Left ventricle myocardium superior (tissue), 1 donor: ENCODE data around the gene LOXL4. TPM values are rescaled to one million over a fixed set of nuclear protein-coding genes. Genes with fewer than 3 reads are reported as not detected.

ENCODE experiments used
- ATAC-seq: fragments of 200-7000 bp; cut with Tn5 transposase; one replicate; pipeline ENCODE4 v1.9.1; 2020; ENCODE audit warnings: mild to moderate bottlenecking, moderate library complexity
- DNase-seq: peaks from one replicate; pipeline ENCODE4 v3.0.0-alpha.2; 2020
- intact Hi-C: fragments of 100-400 bp; cut with micrococcal nuclease; formaldehyde crosslinking; loops from one replicate; pipeline ENCODE4 v1.11.0; 2022
- total RNA-seq: library from RNA; stranded (reverse); fragmentation: NEBNext Ultra II Directional; extraction: Animal tissue kit (Norgen Biotek cat#: 25700); gene quantifications from one replicate; pipeline ENCODE4 v1.2.1, GENCODE V29; 2021
- donor health status: DM: no; HTN: yes; CAD: no; lungs with severe emphysema.

Gene LOXL4
- total RNA-seq, 1 donor from 2014 or later, result 0.47 TPM

DNA sequence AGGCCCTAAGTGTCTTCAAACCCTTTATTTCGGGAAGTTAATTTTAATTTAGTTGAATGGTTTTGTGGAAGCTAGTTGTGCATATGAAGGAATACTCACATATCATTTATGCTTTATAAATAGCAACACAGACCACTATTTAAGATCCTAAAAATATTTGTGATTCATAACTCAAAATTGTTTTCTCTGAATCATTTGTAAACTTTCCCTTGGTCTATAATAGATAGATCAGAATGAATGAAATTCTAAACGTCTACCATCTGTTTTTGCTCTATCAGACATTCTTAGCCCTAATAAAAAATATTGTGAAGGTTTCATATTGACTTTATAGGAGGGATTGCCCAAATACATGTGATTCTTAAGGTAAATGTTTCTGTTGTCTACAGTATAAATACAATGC is 43.5 kb downstream of the LOXL4 start:
- intact Hi-C loops, result no loop called here
- DNase-seq (no peak), ATAC-seq (no peak)

DNA sequence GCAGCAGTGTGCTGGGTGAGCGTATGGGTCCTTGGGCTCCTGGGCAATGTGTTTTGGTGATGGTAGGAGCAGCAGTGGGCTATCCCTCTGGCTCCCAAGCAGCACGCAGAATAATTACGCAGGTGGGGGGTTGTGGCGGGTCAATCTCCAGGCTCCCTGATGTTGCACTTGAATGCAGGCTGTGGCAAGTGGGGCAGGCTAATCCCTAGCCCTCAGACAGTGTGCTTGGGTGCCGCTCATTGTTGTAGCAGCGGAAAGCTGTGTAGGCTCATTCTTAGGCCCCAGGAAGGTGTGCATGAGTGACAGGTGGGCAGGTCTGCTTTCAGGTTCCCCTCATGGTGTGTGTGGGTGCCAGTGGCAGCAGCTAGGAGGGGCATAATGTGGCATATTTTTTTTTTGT is 44.1 kb downstream of the LOXL4 start:
- DNase-seq (no peak), ATAC-seq (no peak)
- intact Hi-C loops, result no loop called here

DNA sequence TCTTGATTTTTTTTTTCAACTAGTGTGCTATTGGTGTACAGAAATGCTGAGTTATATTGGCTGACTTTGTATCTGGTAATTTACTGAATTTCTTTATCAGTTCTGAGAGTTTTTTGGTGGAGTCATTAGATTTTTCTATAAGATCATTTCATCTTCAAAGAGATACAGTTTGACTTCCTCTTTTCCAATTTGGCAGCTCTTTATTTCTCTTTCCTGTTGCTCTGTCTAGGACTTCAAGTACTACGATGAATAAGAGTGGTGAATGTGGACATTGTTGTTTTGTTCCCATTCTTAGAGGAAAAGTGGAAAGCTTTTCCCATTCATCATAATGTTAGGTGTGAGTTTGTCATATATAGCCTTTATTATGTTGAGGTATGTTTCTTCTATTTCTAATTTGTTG is 50.2 kb downstream of the LOXL4 start:
- DNase-seq (no peak), ATAC-seq (no peak)
- intact Hi-C loops, result no loop called here

DNA sequence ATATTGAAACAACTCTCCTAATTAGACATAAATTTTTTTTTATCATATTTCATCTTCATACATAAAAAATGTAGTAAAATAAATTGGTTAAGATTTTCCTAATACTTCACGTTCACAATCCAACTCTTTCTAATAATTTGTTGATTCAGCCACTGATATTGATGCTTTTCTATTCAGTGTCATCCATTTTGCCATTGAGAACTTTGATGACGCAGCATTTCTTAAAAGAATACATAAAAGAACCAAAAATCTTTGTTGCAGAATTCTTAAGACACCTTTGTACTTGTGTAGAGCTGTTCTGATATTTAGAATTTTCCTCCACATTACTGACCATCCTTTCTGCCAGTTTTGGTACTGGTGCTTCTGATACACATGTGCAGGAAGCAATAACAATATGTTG is 52.6 kb downstream of the LOXL4 start:
- intact Hi-C loops, result no loop called here
- no peak for ATAC-seq
- no peak for DNase-seq

DNA sequence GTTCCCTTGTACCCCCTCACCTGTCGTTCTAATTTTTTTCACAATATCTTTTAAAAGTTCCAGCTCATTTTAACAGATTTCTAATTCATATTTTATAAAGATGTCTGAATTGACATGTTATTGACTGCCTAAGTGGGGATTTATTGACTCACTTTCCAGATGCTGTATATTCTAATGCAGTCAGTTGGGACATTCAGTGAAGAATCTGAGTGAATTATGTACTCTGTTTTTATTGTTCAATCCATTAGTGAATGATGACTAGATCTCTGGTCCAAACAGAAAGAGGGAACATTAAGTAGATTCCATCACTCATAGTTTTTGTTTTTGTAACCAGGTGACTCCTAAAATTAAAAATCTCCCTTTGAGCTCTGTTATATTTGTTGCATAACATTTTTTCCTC is 54.3 kb downstream of the LOXL4 start:
- intact Hi-C loops, result no loop called here
- ATAC-seq, result no peak
- no peak for DNase-seq

DNA sequence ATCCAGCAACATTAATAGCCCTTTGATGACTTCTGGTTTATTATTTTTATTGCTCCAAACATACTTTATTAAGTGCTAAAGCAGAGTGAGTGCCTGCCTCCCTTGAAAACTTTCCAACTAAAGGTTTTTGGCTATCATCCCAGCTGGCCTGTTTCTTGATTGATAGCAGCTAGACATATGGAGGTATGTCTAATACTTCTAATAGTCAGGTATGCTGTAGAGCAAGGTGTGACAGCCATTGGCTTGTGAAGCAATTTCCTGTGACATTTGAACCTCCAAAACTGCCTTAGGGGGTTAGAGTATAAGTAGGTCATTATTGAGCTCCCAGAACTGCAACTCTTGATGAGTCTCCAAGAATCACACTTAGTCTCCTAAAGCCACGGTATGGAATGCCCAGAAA is 55.8 kb downstream of the LOXL4 start:
- ATAC-seq, result no peak

DNA sequence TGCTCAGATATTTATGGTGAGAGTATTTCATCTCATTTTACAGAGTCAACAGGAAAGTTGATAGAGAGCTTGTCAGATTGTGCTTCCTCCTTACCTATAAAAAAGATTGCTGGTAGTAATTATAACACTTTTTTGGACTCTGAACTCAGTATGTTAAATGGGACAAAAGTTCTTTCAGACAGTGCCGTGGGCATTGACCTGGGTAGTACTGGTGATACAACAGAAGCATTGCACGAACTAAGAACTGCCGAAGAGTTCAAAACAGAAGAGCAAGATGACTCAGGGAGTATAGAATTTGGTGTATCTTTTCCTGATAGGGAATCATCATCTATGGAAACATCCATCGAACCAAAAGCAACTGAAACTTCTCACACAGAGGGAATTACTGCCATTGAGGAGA is 58.6 kb downstream of the LOXL4 start:
- ATAC-seq, result no peak
- DNase-seq, result no peak
- intact Hi-C loops, result no loop called here

More for the DNA sequence above, 55.8 kb downstream of the LOXL4 start:
- no peak for DNase-seq
- intact Hi-C loops, result no loop called here

DNA sequence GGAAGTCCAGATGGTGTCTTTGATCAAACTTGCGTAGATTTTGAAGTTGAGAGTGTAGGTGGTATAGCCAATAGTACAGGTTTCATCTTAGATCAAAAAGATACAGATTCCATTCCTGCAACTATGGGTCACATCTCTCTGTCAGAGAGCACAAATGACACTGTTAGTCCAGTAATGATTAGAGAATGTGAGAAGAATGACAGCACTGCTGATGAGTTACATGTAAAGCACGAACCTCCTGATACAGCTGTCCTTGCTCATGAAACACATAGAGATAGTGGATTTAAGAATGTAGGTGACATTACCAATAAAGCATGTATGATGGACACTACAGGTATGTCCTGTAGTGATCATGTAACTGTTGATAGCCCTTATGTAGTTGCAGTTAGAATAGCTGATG is 59.1 kb downstream of the LOXL4 start:
- no peak for ATAC-seq
- intact Hi-C loops, result no loop called here
- no peak for DNase-seq

DNA sequence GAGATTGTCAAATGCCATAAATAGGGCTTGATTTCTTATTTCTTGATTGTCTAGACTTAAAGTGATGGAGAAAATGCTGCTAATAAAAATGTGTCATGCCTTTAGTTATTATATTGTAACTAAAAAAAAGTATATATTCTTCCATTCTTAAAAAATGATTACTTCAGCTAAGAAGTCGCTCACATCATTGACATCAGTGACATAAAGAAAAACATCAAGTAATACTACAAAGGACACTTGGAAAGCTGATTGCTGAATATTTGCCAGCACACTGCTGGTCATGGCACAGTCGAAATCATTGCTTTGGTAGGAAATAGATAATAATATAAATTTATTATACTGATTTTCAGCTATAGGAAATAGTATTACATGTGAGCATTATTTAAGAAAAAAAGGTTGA is 62.6 kb downstream of the LOXL4 start:
- ATAC-seq (no peak), DNase-seq (no peak)
- intact Hi-C loops, result no loop called here

DNA sequence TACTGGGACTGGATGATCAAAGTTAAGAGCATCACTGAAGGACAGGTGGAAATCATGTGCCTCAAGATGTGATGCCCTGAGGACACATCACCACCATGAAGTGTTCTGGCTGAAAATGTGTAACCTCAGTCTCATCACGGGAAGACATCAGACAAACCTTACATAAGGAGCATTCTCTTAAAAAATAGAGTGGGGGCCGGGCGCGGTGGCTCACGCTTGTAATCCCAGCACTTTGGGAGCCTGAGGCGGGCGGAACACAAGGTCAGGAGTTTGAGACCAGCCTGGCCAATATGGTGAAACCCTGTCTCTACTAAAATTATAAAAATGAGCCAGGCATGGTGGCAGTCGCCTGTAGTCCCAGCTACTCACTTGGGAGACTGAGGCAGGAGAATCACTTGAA is 65.6 kb downstream of the LOXL4 start:
- DNase-seq (no peak), ATAC-seq (no peak)
- intact Hi-C loops, result no loop called here

DNA sequence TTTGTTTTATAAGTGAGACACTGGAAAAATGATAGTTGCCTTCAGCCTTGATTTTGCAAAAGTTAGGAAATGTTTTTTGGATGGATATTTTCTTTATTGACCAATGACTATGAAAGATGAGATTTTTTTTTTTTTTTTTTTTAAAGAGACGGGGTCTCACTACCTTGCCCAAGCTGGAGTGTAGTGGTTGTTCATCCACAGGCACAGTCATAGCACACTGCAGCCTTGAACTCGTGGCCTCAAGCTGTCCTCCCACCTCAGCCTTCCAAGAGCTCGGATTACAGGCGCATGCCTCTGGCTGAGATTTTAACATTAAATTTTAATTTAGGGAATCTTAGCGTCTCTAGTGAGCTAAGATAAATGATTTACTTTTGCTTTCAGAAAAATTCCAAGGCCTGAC is 66.2 kb downstream of the LOXL4 start:
- ATAC-seq, result no peak
- no peak for DNase-seq
- intact Hi-C loops, result no loop called here

Other genes starting within 250 kb of the LOXL4 start
- 1.6 TPM for gene CRTAC1, start 237.6 kb downstream of the LOXL4 start, total RNA-seq
- gene R3HCC1L, start 133.5 kb downstream of the LOXL4 start, total RNA-seq, result 4.8 TPM
- 11.6 TPM for gene PYROXD2, start 147.0 kb upstream of the LOXL4 start, total RNA-seq
- gene HPS1, start 178.7 kb upstream of the LOXL4 start, total RNA-seq, result 28.9 TPM